H1 (cell line): Measurements from ENCODE around the gene KDF1. TPM values are rescaled to one million over a fixed set of nuclear protein-coding genes. Genes with fewer than 3 reads are reported as not detected.

Experiments used
- MAFK ChIP-seq: IDR thresholded peaks from 2 replicates; pipeline ENCODE4 v1.6.1; 2012; ENCODE audit warnings: low read depth, mild to moderate bottlenecking, improper control_type of control experiment, low read length
- POLR2AphosphoS5 ChIP-seq: IDR thresholded peaks from 2 replicates; pipeline ENCODE4 v1.6.1; 2011; ENCODE audit warnings: low read depth, low read length
- SUZ12 ChIP-seq: fragments of 200-600 bp; sonication (generic); IDR thresholded peaks from 2 replicates; pipeline ENCODE4 v1.6.1; 2012; ENCODE audit warnings: mild to moderate bottlenecking, inconsistent platforms, low read length, moderate library complexity, mixed read lengths
- polyA plus RNA-seq, 7 experiments: library from polyadenylated mRNA; depleted of rRNA in 3 of 7; stranded (reverse) in 5 of 7; unstranded in 2 of 7; fragments of >200 nt in 5 of 7; fragments of 200-250 nt in 2 of 7; gene quantifications; 1 replicate in 5 of 7; 2 replicates in 1 of 7; 4 replicates in 1 of 7; pipeline versions ENCODE4 v1.2.1 to v1.2.3, GENCODE V29; 2011 to 2013; ENCODE audit warnings: missing spikeins in 2 of 7, mixed read lengths in 2 of 7
- total RNA-seq: library from RNA; stranded (reverse); fragmentation: NEBNext Ultra II Directional; extraction: Animal tissue kit (Norgen Biotek cat#: 25700); gene quantifications from 2 replicates; pipeline ENCODE4 v1.2.1, GENCODE V29; 2021

The KDF1 gene
- total and polyA plus RNA-seq, 2 of the 8 experiments (the other 6 are each of a cell fraction or from before 2014, with no cell fraction given) = 16.9 to 37.5 TPM

- TF ChIP-seq POLR2AphosphoS5 (no peak), MAFK (no peak), SUZ12 (no peak)
Measured at GRCh38 chr1:26945728-26946127, 14.5 kb downstream of the KDF1 start (continued).
